A673 (cell line): ENCODE results near the gene KCNMA1.

ENCODE experiments used
- EZH2 ChIP-seq: fragments of 200-600 bp; sonication (generic); IDR thresholded peaks from 2 replicates; pipeline ENCODE4 v1.6.1; 2017; ENCODE audit warnings: borderline replicate concordance, low read depth, mild to moderate bottlenecking, mixed read lengths, antibody characterized with exemption, low read length; ENCODE audit not compliant: poor library complexity, severe bottlenecking
- TF ChIP-seq, protein P1 (sequence below): fragments of 300-800, 200-600 bp; sonication (generic); conservative IDR thresholded peaks from 2 replicates; pipeline ENCODE4 v1.5.1; 2017; ENCODE audit warnings: low read depth, mild to moderate bottlenecking, antibody characterized with exemption, low read length, moderate library complexity, mixed read lengths

GRCh38 chr10:77431980-77432797 is 205.4 kb downstream of the KCNMA1 start:
- TF ChIP-seq, protein P1, sequence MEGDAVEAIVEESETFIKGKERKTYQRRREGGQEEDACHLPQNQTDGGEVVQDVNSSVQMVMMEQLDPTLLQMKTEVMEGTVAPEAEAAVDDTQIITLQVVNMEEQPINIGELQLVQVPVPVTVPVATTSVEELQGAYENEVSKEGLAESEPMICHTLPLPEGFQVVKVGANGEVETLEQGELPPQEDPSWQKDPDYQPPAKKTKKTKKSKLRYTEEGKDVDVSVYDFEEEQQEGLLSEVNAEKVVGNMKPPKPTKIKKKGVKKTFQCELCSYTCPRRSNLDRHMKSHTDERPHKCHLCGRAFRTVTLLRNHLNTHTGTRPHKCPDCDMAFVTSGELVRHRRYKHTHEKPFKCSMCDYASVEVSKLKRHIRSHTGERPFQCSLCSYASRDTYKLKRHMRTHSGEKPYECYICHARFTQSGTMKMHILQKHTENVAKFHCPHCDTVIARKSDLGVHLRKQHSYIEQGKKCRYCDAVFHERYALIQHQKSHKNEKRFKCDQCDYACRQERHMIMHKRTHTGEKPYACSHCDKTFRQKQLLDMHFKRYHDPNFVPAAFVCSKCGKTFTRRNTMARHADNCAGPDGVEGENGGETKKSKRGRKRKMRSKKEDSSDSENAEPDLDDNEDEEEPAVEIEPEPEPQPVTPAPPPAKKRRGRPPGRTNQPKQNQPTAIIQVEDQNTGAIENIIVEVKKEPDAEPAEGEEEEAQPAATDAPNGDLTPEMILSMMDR: no peak
- TF ChIP-seq EZH2: no peak
